IMR-90 (cell line): Measurements from ENCODE around the gene RTEL1. TPM values are rescaled to one million over a fixed set of nuclear protein-coding genes. Genes with fewer than 3 reads are reported as not detected.
A peak's percentile ranks its signal among the peaks of the same experiment; 100 is the strongest.

ENCODE experiments used
- ATAC-seq: fragments of 200-7000 bp; cut with Tn5 transposase; 2 replicates; pipeline ENCODE4 v1.9.1; 2020; ENCODE audit warnings: low read depth, mild to moderate bottlenecking, moderate library complexity
- BruUV-seq: library from RNA; stranded (reverse); fragments of 400-500 nt; replicated peaks from 2 replicates; lab custom pipeline; 2021; lab: Mats Ljungman, UMichigan
- CTCF ChIA-PET: fragments of 300-600 bp; formaldehyde crosslinking; extraction: SDS; loops from one replicate; lab custom pipeline; 2021; ENCODE audit warnings: antibody characterized with exemption; lab: Yijun Ruan, JAX
- POLR2A ChIA-PET: fragments of 300-600 bp; sonication (Branson Sonifier 250); formaldehyde crosslinking; loops from one replicate; lab custom pipeline; 2022; ENCODE audit warnings: antibody characterized with exemption; ENCODE audit not compliant: unreplicated experiment; lab: Charles Lee
- DNase-seq: peaks from one replicate; pipeline ENCODE4 v3.0.0; 2013
- H2AFZ ChIP-seq: replicated peaks from 2 replicates; pipeline ENCODE3; 2013; ENCODE audit warnings: low read length, mild to moderate bottlenecking; ENCODE audit not compliant: poor library complexity
- H2AK5ac ChIP-seq: 2 replicates; pipeline ENCODE4 v1.6.1; 2013; ENCODE audit warnings: low read depth, low read length, inconsistent platforms
- H2AK9ac ChIP-seq: replicated peaks from 2 replicates; pipeline ENCODE3; 2013; ENCODE audit warnings: mild to moderate bottlenecking, low read depth, low read length, moderate library complexity; ENCODE audit not compliant: poor library complexity
- H2BK120ac ChIP-seq: 2 replicates; pipeline ENCODE4 v1.6.1; 2013; ENCODE audit warnings: low read depth, low read length, inconsistent platforms
- H2BK15ac ChIP-seq: 3 replicates; pipeline ENCODE4 v1.6.1; 2013; ENCODE audit warnings: low read depth, low read length, inconsistent platforms
- H2BK20ac ChIP-seq: 2 replicates; pipeline ENCODE4 v1.6.1; 2013; ENCODE audit warnings: low read depth, mild to moderate bottlenecking, inconsistent platforms, low read length, moderate library complexity
- H2BK5ac ChIP-seq: 2 replicates; pipeline ENCODE4 v1.6.1; 2013; ENCODE audit warnings: mild to moderate bottlenecking, low read depth, low read length, inconsistent platforms; ENCODE audit not compliant: poor library complexity, severe bottlenecking
- H3K14ac ChIP-seq: replicated peaks from 2 replicates; pipeline ENCODE4 v1.6.1; 2013; ENCODE audit warnings: low read depth, low read length, inconsistent platforms
- H3K18ac ChIP-seq: 2 replicates; pipeline ENCODE4 v1.6.1; 2013; ENCODE audit warnings: low read depth, low read length, control low read depth
- H3K23ac ChIP-seq: 2 replicates; pipeline ENCODE4 v1.6.1; 2013; ENCODE audit warnings: low read depth, low read length, inconsistent platforms
- H3K27ac ChIP-seq: 2 replicates; pipeline ENCODE4 v1.5.1; 2013; ENCODE audit warnings: mild to moderate bottlenecking, control low read depth, low read length; ENCODE audit not compliant: insufficient read depth
- H3K27me3 ChIP-seq: 2 replicates; pipeline ENCODE4 v1.6.1; 2013; ENCODE audit warnings: low read length; ENCODE audit not compliant: control insufficient read depth, insufficient read depth
- H3K36me3 ChIP-seq: 2 replicates; pipeline ENCODE4 v1.6.1; 2013; ENCODE audit warnings: low read length, mixed read lengths; ENCODE audit not compliant: control insufficient read depth, insufficient read depth
- H3K4ac ChIP-seq: 2 replicates; pipeline ENCODE4 v1.6.1; 2013; ENCODE audit warnings: low read depth, low read length, inconsistent platforms
- H3K4me1 ChIP-seq: 2 replicates; pipeline ENCODE4 v1.6.1; 2013; ENCODE audit warnings: low read length, mixed read lengths; ENCODE audit not compliant: control insufficient read depth, insufficient read depth
- H3K4me2 ChIP-seq: 2 replicates; pipeline ENCODE4 v1.6.1; 2013; ENCODE audit warnings: low read depth, mild to moderate bottlenecking, control low read depth, low read length, moderate library complexity
- H3K4me3 ChIP-seq: 2 replicates; pipeline ENCODE4 v1.5.1; 2013; ENCODE audit warnings: low read depth, mild to moderate bottlenecking, control low read depth, low read length, moderate library complexity; ENCODE audit not compliant: insufficient read depth
- H3K56ac ChIP-seq: 2 replicates; pipeline ENCODE4 v1.6.1; 2013; ENCODE audit warnings: low read length, inconsistent platforms; ENCODE audit not compliant: insufficient read depth; ENCODE audit errors: extremely low read depth
- H3K79me1 ChIP-seq, 2 experiments: 2 replicates each; pipeline ENCODE4 v1.6.1; 2013; ENCODE audit warnings: low read length in 2 of 2, inconsistent platforms in 1 of 2, low read depth in 1 of 2
- H3K9ac ChIP-seq: 2 replicates; pipeline ENCODE4 v1.6.1; 2013; ENCODE audit warnings: low read depth, low read length, control low read depth
- H3K9me1 ChIP-seq: 2 replicates; pipeline ENCODE4 v1.6.1; 2013; ENCODE audit warnings: low read length, inconsistent platforms; ENCODE audit not compliant: insufficient read depth
- H3K9me3 ChIP-seq: 2 replicates; pipeline ENCODE4 v1.6.1; 2013; ENCODE audit warnings: low read length; ENCODE audit not compliant: control insufficient read depth, insufficient read depth
- H4K20me1 ChIP-seq: 2 replicates; pipeline ENCODE4 v1.6.1; 2013; ENCODE audit warnings: low read length, inconsistent platforms; ENCODE audit not compliant: insufficient read depth
- H4K5ac ChIP-seq: 2 replicates; pipeline ENCODE4 v1.6.1; 2013; ENCODE audit warnings: mild to moderate bottlenecking, low read depth, low read length, control low read depth
- H4K8ac ChIP-seq, 2 experiments: 2 replicates each; pipeline ENCODE4 v1.6.1; 2013; ENCODE audit warnings: low read depth in 2 of 2, low read length in 2 of 2, control low read depth in 1 of 2, inconsistent platforms in 1 of 2
- H4K91ac ChIP-seq: 2 replicates; pipeline ENCODE4 v1.6.1; 2013; ENCODE audit warnings: low read depth, low read length, inconsistent platforms; ENCODE audit not compliant: insufficient read depth
- CHD1 ChIP-seq: IDR thresholded peaks from 2 replicates; pipeline ENCODE4 v1.6.1; 2012; ENCODE audit warnings: low read depth, low read length, improper control_type of control experiment
- CTCF ChIP-seq: conservative IDR thresholded peaks from 2 replicates; pipeline ENCODE4 v1.5.1; 2012; ENCODE audit warnings: mild to moderate bottlenecking, low read depth, low read length, improper control_type of control experiment
- ELK1 ChIP-seq: fragments of 150-350 bp; IDR thresholded peaks from 2 replicates; pipeline ENCODE4 v1.6.1; 2016; ENCODE audit warnings: low read depth, mild to moderate bottlenecking, low read length, moderate library complexity, borderline replicate concordance
- FOS ChIP-seq: fragments of 150-350 bp; IDR thresholded peaks from 2 replicates; pipeline ENCODE4 v1.6.1; 2016; ENCODE audit warnings: low read depth, low read length
- MAZ ChIP-seq: IDR thresholded peaks from 2 replicates; pipeline ENCODE4 v1.6.1; 2012; ENCODE audit warnings: low read depth, mild to moderate bottlenecking, low read length, improper control_type of control experiment, moderate library complexity, borderline replicate concordance
- SMC3 ChIP-seq: fragments of 150-350 bp; IDR thresholded peaks from 2 replicates; pipeline ENCODE4 v1.6.1; 2016; ENCODE audit warnings: low read depth, mild to moderate bottlenecking, antibody characterized with exemption, low read length, moderate library complexity
- USF2 ChIP-seq: fragments of 150-350 bp; IDR thresholded peaks from 2 replicates; pipeline ENCODE4 v1.6.1; 2017; ENCODE audit warnings: mild to moderate bottlenecking, antibody characterized with exemption, low read length, low read depth
- whole genome bisulfite sequencing, 2 experiments: methylation state at CpG; one replicate each; pipeline versions ENCODE4 v1.1.5 to v1.1.7; 2013; ENCODE audit warnings: missing lambda C conversion rate in 2 of 2; ENCODE audit not compliant: insufficient read length in 1 of 2; ENCODE audit errors: extremely low coverage in 2 of 2; 5-methylcytosine and 5-hydroxymethylcytosine counted together
- dilution Hi-C: fragments of 300-500 bp; cut with HindIII; formaldehyde crosslinking; loops from one replicate; pipeline ENCODE4 v1.14.3; 2018; ENCODE audit warnings: low sequenced_read_pairs; ENCODE audit not compliant: unreplicated experiment
- in situ Hi-C: fragments of 300-500 bp; cut with MboI; formaldehyde crosslinking; loops from 3 replicates; pipeline ENCODE4 v1.14.3; 2019; ENCODE audit warnings: low sequenced_read_pairs, inconsistent platforms, mixed read lengths
- intact Hi-C: fragments of 100-400 bp; cut with micrococcal nuclease; formaldehyde crosslinking; loops from 2 replicates; pipeline ENCODE4 v1.10.0; 2022
- polyA plus RNA-seq, 3 experiments: library from polyadenylated mRNA; depleted of rRNA; stranded (reverse); fragments of >200 nt; gene quantifications; 2 replicates each; pipeline ENCODE4 v1.2.3, GENCODE V29; 2012; ENCODE audit warnings: low replicate concordance in 1 of 3
- total RNA-seq: library from RNA; depleted of rRNA; stranded (reverse); fragments of >200 nt; gene quantifications from 2 replicates; pipeline ENCODE4 v1.2.3, GENCODE V29; 2012

Gene RTEL1
- total and polyA plus RNA-seq, 2 of the 4 experiments (the other 2 are of a cell fraction), result 14.7 to 18.8 TPM

GRCh38 chr20:63641146-63641791 is 16.8 kb upstream of the RTEL1 start:
- Histone ChIP-seq H2BK5ac (peak overlapping the region; percentile 13), H3K9ac (peak overlapping the region; percentile 68), H3K9me3 (no peaks in the 10 kb centered on the region), H2AFZ (peak overlapping the region; percentile 91), H2BK15ac (no peak overlapping the region), H3K36me3 (no peaks in the 10 kb centered on the region), H3K4me1 (peaks cover 2% of the 10 kb centered on the region; the same call in 1 of the 2 replicates), H2AK5ac (peak overlapping the region; percentile 85; the same call in 1 of the 2 replicates), H3K27me3 (no peaks in the 10 kb centered on the region), H2BK120ac (no peak overlapping the region), H3K18ac (no peak overlapping the region), H3K4ac (0 out of 2 replicates have a peak overlapping the region, but pooled peaks have one; percentile 2), H2BK20ac (no peak overlapping the region), H4K5ac (peak overlapping the region; percentile 16; the same call in 1 of the 2 replicates), H3K14ac (no peak overlapping the region), H3K4me3 (peak overlapping the region; percentile 70), H4K91ac (no peak overlapping the region), H3K4me2 (peak overlapping the region; percentile 92), H2AK9ac (no peak overlapping the region), H3K56ac (no peak overlapping the region), H4K20me1 (peaks cover 3% of the 10 kb centered on the region; the same call in 1 of the 2 replicates), H3K23ac (no peak overlapping the region), H3K9me1 (no peaks in the 10 kb centered on the region), H3K27ac (peak overlapping the region; percentile 56), H3K79me1 (no peaks in the 10 kb centered on the region; a peak in 1 of 4 replicates), H4K8ac (peak overlapping the region in 1 of 2 experiments; percentile 82; a peak in 1 of 4 replicates)
- peak; percentile 66 for ATAC-seq
- no TSS peak for BruUV-seq
- dilution Hi-C loops, result no loop called here
- no peak for DNase-seq
- no peak for TF ChIP-seq MAZ
- TF ChIP-seq USF2, result no peak
- TF ChIP-seq SMC3, result no peak
- no peak for TF ChIP-seq CHD1
- TF ChIP-seq FOS, result no peak
- TF ChIP-seq ELK1, result no peak
- no peak for TF ChIP-seq CTCF
- POLR2A ChIA-PET, result interaction anchor here (0.5 kb wide), 1 partner anchor 69 kb away, joined by 5 read pairs; no protein-coding TSS in a partner anchor
- 0% methylated on average over 3 of the region's 47 CpGs; no CpG with 5 or more reads in 1 of the 2 experiments for WGBS, 2 experiments
- intact Hi-C loops, result no loop called here
- CTCF ChIA-PET, result no interaction called here
- in situ Hi-C loops, result no loop called here
